K562 (cell line): Measurements from ENCODE around the gene SLC44A1. TPM values are rescaled to one million over a fixed set of nuclear protein-coding genes. Genes with fewer than 3 reads are reported as not detected.

Experiments used
- CBFA2T2 ChIP-seq: fragments of 450-650 bp; conservative IDR thresholded peaks from 2 replicates; pipeline ENCODE4 v1.6.1; 2017; ENCODE audit warnings: mild to moderate bottlenecking
- CHD4 ChIP-seq: fragments of 200-600 bp; sonication (generic); IDR thresholded peaks from 3 replicates; pipeline ENCODE4 v1.6.1; 2012; ENCODE audit warnings: low read depth, mild to moderate bottlenecking, mixed read lengths, low read length, inconsistent platforms; ENCODE audit not compliant: insufficient read depth, insufficient replicate concordance, poor library complexity, severe bottlenecking
- FOXP1 ChIP-seq: sonication (generic); formaldehyde crosslinking; IDR thresholded peaks from 2 replicates; pipeline ENCODE4 v1.8.0; 2022; ENCODE audit warnings: mild to moderate bottlenecking, missing genetic modification reagents
- ILK ChIP-seq: fragments of 450-650 bp; IDR thresholded peaks from 2 replicates; pipeline ENCODE4 v1.6.1; 2016; ENCODE audit warnings: missing genetic modification characterization, low read depth, mild to moderate bottlenecking, missing compliant biosample characterization, moderate library complexity, borderline replicate concordance
- MECOM ChIP-seq: fragments of 250-450 bp; sonication (Bioruptor Pico); IDR thresholded peaks from 2 replicates; pipeline ENCODE4 v1.8.0; 2022; ENCODE audit warnings: inconsistent platforms
- NCOA4 ChIP-seq: fragments of 450-650 bp; IDR thresholded peaks from 2 replicates; pipeline ENCODE4 v1.6.1; 2018; ENCODE audit warnings: mild to moderate bottlenecking; ENCODE audit not compliant: partially characterized antibody
- SIN3A ChIP-seq, 2 experiments: fragments of 150-350 bp in 1 of 2; IDR thresholded peaks; 2 replicates each; pipeline ENCODE4 v1.6.1; 2011 to 2016; ENCODE audit warnings: borderline replicate concordance in 2 of 2, low read depth in 2 of 2, low read length in 2 of 2, mild to moderate bottlenecking in 2 of 2, moderate library complexity in 2 of 2; ENCODE audit not compliant: control insufficient read depth in 1 of 2
- SNIP1 ChIP-seq: fragments of 450-650 bp; IDR thresholded peaks from 2 replicates; pipeline ENCODE4 v1.7.1; 2017; ENCODE audit warnings: low read depth, mild to moderate bottlenecking
- SRF ChIP-seq, 2 experiments: fragments of 250-450, 450-650 bp in 1 of 2; sonication (Bioruptor Pico) in 1 of 2; sonication (generic) in 1 of 2; formaldehyde crosslinking; IDR thresholded peaks; 2 replicates each; pipeline versions ENCODE4 v1.5.0 to v1.5.1; 2020 to 2022; ENCODE audit warnings: mild to moderate bottlenecking in 1 of 2, missing genetic modification reagents in 1 of 2
- TFE3 ChIP-seq: fragments of 450-650 bp; formaldehyde crosslinking; IDR thresholded peaks from 2 replicates; pipeline ENCODE4 v1.4.0; 2020; ENCODE audit warnings: mild to moderate bottlenecking, mixed read lengths
- ZZZ3 ChIP-seq: fragments of 450-650 bp; IDR thresholded peaks from 2 replicates; pipeline ENCODE4 v1.6.1; 2016; ENCODE audit warnings: antibody characterized with exemption, mild to moderate bottlenecking, moderate library complexity
- polyA plus RNA-seq, 8 experiments: library from polyadenylated mRNA; depleted of rRNA in 4 of 8; stranded (reverse) in 5 of 8; unstranded in 3 of 8; fragments of >200 nt; fragmentation: Nextera tagmentation in 2 of 8; fragmentation: Illumina TruSeq in 1 of 8; extraction: Ambion mirVana in 2 of 8; extraction: Trizol in 1 of 8; gene quantifications; 2 replicates each; pipeline versions ENCODE4 v1.2.1 to v1.2.3, GENCODE V29; 2011 to 2014; ENCODE audit warnings: inconsistent platforms in 1 of 8, missing spikeins in 1 of 8
- total RNA-seq, 7 experiments: library from RNA; depleted of rRNA in 6 of 7; stranded (reverse); fragments of >200 nt in 6 of 7; fragmentation: Illumina TruSeq in 2 of 7; extraction: Trizol in 2 of 7; gene quantifications; 2 replicates each; pipeline versions ENCODE4 v1.2.1 to v1.2.3, GENCODE V29; 2011 to 2021; ENCODE audit warnings: low replicate concordance in 1 of 7
- TF ChIP-seq, protein P1 (sequence below): fragments of 250-450 bp; sonication (Bioruptor Pico); IDR thresholded peaks from 2 replicates; pipeline ENCODE4 v1.8.0; 2022; ENCODE audit warnings: inconsistent platforms, mild to moderate bottlenecking, moderate library complexity, borderline replicate concordance
- TF ChIP-seq, protein P2 (sequence below): fragments of 250-450 bp; sonication (Bioruptor Pico); IDR thresholded peaks from 2 replicates; pipeline ENCODE4 v1.5.0; 2021; ENCODE audit warnings: mild to moderate bottlenecking, moderate library complexity
- TF ChIP-seq, protein P3 (sequence below), 2 experiments: fragments of 450-650 bp in 1 of 2; sonication (generic) in 1 of 2; formaldehyde crosslinking in 1 of 2; IDR thresholded peaks in 1 of 2; conservative IDR thresholded peaks in 1 of 2; 2 replicates each; pipeline versions ENCODE4 v1.6.1 to v1.8.1; 2016 to 2023; ENCODE audit warnings: mild to moderate bottlenecking in 2 of 2, moderate library complexity in 2 of 2, inconsistent platforms in 1 of 2, missing genetic modification reagents in 1 of 2

Gene SLC44A1
- total and polyA plus RNA-seq, 9 of the 15 experiments (the other 6 are each of a cell fraction or from before 2014, with no cell fraction given), result 0.11 to 0.59 (median 0.30) TPM

GRCh38 chr9:105244003-105244733, at the start of gene SLC44A1 (continued):
- TF ChIP-seq ZZZ3 (no peak), CBFA2T2 (no peak), FOXP1 (CRISPR knock-in tag) (peak; percentile 99), CHD4 (no peak), SIN3A (IDR thresholded peaks at IDR 0.05; ENCODE audit: borderline replicate concordance in 2 of 2, control insufficient read depth in 1 of 2, low read depth in 2 of 2, low read length in 2 of 2) (no peak), TFE3 (CRISPR knock-in tag) (no peak), SNIP1 (no peak), NCOA4 (no peak), ILK (tag) (no peak), MECOM (CRISPR knock-in tag) (no peak), SRF (CRISPR knock-in tag; IDR thresholded peaks at IDR 0.05) (peak; percentile 31 to 80; a peak in 1 of 4 replicates)
- TF ChIP-seq, protein P1, sequence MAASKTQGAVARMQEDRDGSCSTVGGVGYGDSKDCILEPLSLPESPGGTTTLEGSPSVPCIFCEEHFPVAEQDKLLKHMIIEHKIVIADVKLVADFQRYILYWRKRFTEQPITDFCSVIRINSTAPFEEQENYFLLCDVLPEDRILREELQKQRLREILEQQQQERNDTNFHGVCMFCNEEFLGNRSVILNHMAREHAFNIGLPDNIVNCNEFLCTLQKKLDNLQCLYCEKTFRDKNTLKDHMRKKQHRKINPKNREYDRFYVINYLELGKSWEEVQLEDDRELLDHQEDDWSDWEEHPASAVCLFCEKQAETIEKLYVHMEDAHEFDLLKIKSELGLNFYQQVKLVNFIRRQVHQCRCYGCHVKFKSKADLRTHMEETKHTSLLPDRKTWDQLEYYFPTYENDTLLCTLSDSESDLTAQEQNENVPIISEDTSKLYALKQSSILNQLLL (CRISPR knock-in tag), result no peak
- TF ChIP-seq, protein P2, sequence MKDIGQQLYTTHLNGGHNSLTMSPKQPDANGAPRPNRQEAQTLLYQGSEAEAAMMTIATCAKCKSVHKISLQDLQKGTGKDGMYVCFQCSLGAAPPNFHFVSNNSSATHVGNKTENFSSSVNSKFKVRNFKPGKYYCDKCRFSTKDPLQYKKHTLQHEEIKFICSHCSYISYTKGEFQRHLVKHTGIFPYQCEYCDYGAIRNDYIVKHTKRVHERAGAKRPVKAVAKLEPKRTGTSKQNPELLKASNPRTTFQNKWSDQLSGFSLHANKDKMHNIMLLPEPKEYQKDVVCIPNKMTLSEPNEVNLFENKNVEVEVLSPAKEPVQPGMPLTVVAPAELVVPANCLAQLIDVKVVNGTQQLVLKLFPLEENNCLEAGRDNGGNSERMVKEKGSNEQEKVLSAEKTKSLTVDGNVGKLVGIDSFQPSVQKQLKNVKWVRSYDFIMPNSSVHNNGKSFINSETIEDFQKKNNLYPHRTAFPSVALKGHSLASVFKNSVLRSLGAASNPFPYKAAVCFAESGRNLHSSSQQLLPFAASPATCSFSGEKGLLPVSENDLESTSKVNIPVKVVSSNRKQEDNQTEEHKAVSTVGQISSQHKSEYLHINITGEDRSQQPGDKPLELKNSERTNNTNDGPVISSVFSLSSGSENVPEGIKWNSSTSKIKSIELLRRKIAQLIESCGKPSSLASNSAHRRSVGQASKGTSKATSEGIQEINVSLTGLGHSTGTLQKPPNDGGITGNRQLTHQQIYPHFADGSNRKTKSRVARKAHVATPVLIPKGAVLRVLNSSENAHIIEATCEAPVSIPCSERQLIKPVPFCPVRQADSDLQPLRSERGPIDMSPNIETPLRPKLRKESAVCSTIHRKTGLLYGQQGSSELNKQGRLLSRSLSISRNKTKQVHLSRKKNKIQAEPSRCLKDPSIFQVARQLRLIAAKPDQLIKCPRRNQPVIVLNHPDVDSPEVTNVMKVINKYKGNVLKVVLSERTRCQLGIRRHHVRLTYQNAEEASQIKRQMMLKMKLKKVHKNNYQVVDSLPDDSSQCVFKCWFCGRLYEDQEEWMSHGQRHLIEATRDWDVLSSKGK (CRISPR knock-in tag), result no peak
- TF ChIP-seq, protein P3, sequence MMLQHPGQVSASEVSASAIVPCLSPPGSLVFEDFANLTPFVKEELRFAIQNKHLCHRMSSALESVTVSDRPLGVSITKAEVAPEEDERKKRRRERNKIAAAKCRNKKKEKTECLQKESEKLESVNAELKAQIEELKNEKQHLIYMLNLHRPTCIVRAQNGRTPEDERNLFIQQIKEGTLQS (IDR thresholded peaks at IDR 0.05), result no peak
- TF ChIP-seq, protein P3 (CRISPR knock-in tag; conservative IDR thresholded peaks at IDR 0.05), result peak; percentile 85; the same call in 1 of the 2 replicates
